NCI-H446 (cell line): Measurements from ENCODE around the gene MYMX.
A peak's percentile ranks its signal among the peaks of the same experiment; 100 is the strongest.

Experiments
- DNase-seq, 2 experiments: peaks; one replicate each; lab custom pipeline; 2025; lab: John Stamatoyannopoulos, UW

Gene MYMX

GRCh38 chr6:44250718-44251123 lies 34.0 kb downstream of the MYMX start:
- no peak for DNase-seq

- DNase-seq = no peak
Observed at GRCh38 chr6:44251576-44252524, 35.1 kb downstream of the MYMX start.

- DNase-seq = peak; percentile 22 to 28
Observed at GRCh38 chr6:44253307-44254101, 36.8 kb downstream of the MYMX start.

- no peak for DNase-seq
Observed at GRCh38 chr6:44254191-44255104, 37.7 kb downstream of the MYMX start.

- no peak for DNase-seq
Observed at GRCh38 chr6:44255105-44255808, 38.5 kb downstream of the MYMX start.

- DNase-seq = peak in 1 of 2 experiments; percentile 22
Observed at GRCh38 chr6:44255871-44256774, 39.4 kb downstream of the MYMX start.

GRCh38 chr6:44256775-44257024 lies 40.0 kb downstream of the MYMX start:
- no peak for DNase-seq

GRCh38 chr6:44257025-44257752 lies 40.5 kb downstream of the MYMX start, which contains the start of gene SLC35B2:
TSS of gene SLC35B2 (minus strand) at chr6:44257528. CDS start at chr6:44257410, 118 bp downstream.
- DNase-seq = peak in 1 of 2 experiments; percentile 76

- no peak for DNase-seq
Observed at GRCh38 chr6:44257753-44258324, 41.1 kb downstream of the MYMX start.

GRCh38 chr6:44258325-44258863 lies 41.7 kb downstream of the MYMX start:
- no peak for DNase-seq

GRCh38 chr6:44258921-44259320 lies 42.2 kb downstream of the MYMX start:
- no peak for DNase-seq

- DNase-seq = no peak
Observed at GRCh38 chr6:44260011-44260410, 43.3 kb downstream of the MYMX start.

- no peak for DNase-seq
Observed at GRCh38 chr6:44260451-44261297, 43.9 kb downstream of the MYMX start.

- DNase-seq = no peak
Observed at GRCh38 chr6:44261581-44261980, 44.9 kb downstream of the MYMX start.

- DNase-seq = no peak
Observed at GRCh38 chr6:44262467-44263353, 46.0 kb downstream of the MYMX start.

GRCh38 chr6:44263354-44264100 lies 46.8 kb downstream of the MYMX start:
- no peak for DNase-seq
